HAP-1 (cell line): ENCODE results near the gene ZNF670.
"Not testable (repeated sequence)": the region's sequence is repeated elsewhere in the genome, so short reads cannot be mapped to it uniquely, and the experiment has no call there.

ENCODE experiments used
- DNase-seq, 2 experiments: peaks; one replicate each; pipeline ENCODE4 v3.0.0-alpha.2; 2016 to 2020; ENCODE audit warnings: low spot score in 2 of 2
- H3K27me3 ChIP-seq: fragments of 250-450 bp; sonication (Bioruptor Pico); 2 replicates; pipeline ENCODE4 v1.5.1; 2020; ENCODE audit warnings: low read depth, mild to moderate bottlenecking, moderate library complexity
- H3K36me3 ChIP-seq: fragments of 250-450 bp; sonication (Bioruptor Pico); replicated peaks from 2 replicates; pipeline ENCODE4 v1.5.1; 2020; ENCODE audit warnings: mild to moderate bottlenecking
- H3K4me1 ChIP-seq: fragments of 250-450 bp; sonication (Bioruptor Pico); 2 replicates; pipeline ENCODE4 v1.5.1; 2020; ENCODE audit warnings: mild to moderate bottlenecking
- H3K4me3 ChIP-seq: fragments of 250-450 bp; sonication (Bioruptor Pico); 2 replicates; pipeline ENCODE4 v1.5.1; 2020; ENCODE audit warnings: mild to moderate bottlenecking, moderate library complexity
- H3K9me3 ChIP-seq: fragments of 250-450 bp; sonication (Bioruptor Pico); 2 replicates; pipeline ENCODE4 v1.5.1; 2020; ENCODE audit warnings: mild to moderate bottlenecking, moderate library complexity
- in situ Hi-C: fragments of 300-500 bp; cut with MboI; formaldehyde crosslinking; loops from 3 replicates; pipeline ENCODE4 v1.14.3; 2020; ENCODE audit warnings: low sequenced_read_pairs, inconsistent platforms, mixed read lengths

The ZNF670 gene

GRCh38 chr1:247047702-247048101 lies 30.9 kb downstream of the ZNF670 start:
- no peak for DNase-seq
- no peak overlapping the region for H3K4me3 ChIP-seq
- H3K27me3 ChIP-seq, result no peaks in the 10 kb centered on the region
- in situ Hi-C loops, result no loop called here
- no peaks in the 10 kb centered on the region for H3K4me1 ChIP-seq
- H3K36me3 ChIP-seq, result no peaks in the 10 kb centered on the region
- H3K9me3 ChIP-seq, result peaks cover 42% of the 10 kb centered on the region

GRCh38 chr1:247047260-247047659 lies 31.4 kb downstream of the ZNF670 start:
- Histone ChIP-seq H3K9me3 (peaks cover 43% of the 10 kb centered on the region), H3K36me3 (no peaks in the 10 kb centered on the region)
- DNase-seq, result no peak

GRCh38 chr1:247043406-247043805 lies 35.2 kb downstream of the ZNF670 start:
- in situ Hi-C loops, result no loop called here
- no peak for DNase-seq
- peaks cover 47% of the 10 kb centered on the region for H3K9me3 ChIP-seq
- no peaks in the 10 kb centered on the region for H3K4me1 ChIP-seq
- H3K4me3 ChIP-seq, result no peak overlapping the region
- H3K27me3 ChIP-seq, result no peaks in the 10 kb centered on the region
- peaks cover 7% of the 10 kb centered on the region for H3K36me3 ChIP-seq

More at GRCh38 chr1:247047260-247047659, 31.4 kb downstream of the ZNF670 start:
- H3K4me1 ChIP-seq, result no peaks in the 10 kb centered on the region
- H3K4me3 ChIP-seq, result no peak overlapping the region
- H3K27me3 ChIP-seq, result no peaks in the 10 kb centered on the region
- in situ Hi-C loops, result no loop called here

- Histone ChIP-seq H3K27me3 (no peaks in the 10 kb centered on the region), H3K9me3 (peaks cover 28% of the 10 kb centered on the region), H3K4me3 (no peak overlapping the region), H3K36me3 (peaks cover 27% of the 10 kb centered on the region), H3K4me1 (no peaks in the 10 kb centered on the region)
- no peak for DNase-seq
- in situ Hi-C loops, result no loop called here
Measured at GRCh38 chr1:247037511-247038320, 40.9 kb downstream of the ZNF670 start.

- H3K4me1 ChIP-seq, H3K4me3 ChIP-seq, H3K9me3 ChIP-seq, DNase-seq, H3K27me3 ChIP-seq, in situ Hi-C loops, H3K36me3 ChIP-seq: not testable (repeated sequence)
Measured at GRCh38 chr1:247032306-247032705, 46.3 kb downstream of the ZNF670 start.
